Measurements from ENCODE around the gene KRT37. TPM values are rescaled to one million over a fixed set of nuclear protein-coding genes. Genes with fewer than 3 reads are reported as not detected.

KRT37 gene
- total RNA-seq, 1 experiment from 2014 or later, result not detected

DNA sequence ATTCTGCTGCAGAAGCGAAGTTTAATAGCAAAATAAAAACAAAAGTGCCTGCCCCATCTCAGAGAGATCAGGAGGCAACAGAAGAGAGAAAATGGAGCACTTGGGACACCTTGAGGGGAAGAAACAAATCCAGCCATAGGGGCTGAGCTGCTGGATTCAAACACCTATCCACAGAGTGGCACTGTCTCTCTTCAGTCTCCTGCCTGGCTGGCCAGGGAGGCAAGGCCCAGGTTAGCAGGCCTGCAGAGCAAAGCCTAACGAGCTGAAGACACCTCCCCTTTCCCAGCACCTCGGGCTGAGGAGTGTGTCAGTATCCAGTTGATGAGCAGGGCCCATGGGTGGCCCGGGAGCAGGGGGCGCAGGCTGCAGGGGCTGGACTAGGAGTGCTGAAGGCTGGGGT is 18.2 kb downstream of the KRT37 start:
- Histone ChIP-seq H3K27ac (ENCODE audit: low read length) (peak overlapping the region; percentile 13; the same call in 1 of the 2 replicates), H3K4me3 (ENCODE audit: low read depth in 2 of 2, low read length in 2 of 2) (no peak overlapping the region), H3K9me3 (ENCODE audit: control insufficient read depth, insufficient read depth, low read depth, low read length) (no peaks in the 10 kb centered on the region), H3K4me1 (ENCODE audit: control insufficient read depth, insufficient read depth, low read length) (peaks cover 13% of the 10 kb centered on the region), H3K36me3 (ENCODE audit: control insufficient read depth, insufficient read depth, low read length) (no peaks in the 10 kb centered on the region), H3K27me3 (ENCODE audit: control insufficient read depth, insufficient read depth, low read length) (no peaks in the 10 kb centered on the region)
- DNase-seq (ENCODE audit: low read depth, low spot score) (no peak), ATAC-seq (peak; percentile 89)
- ChIA-PET POLR2A (no interaction called here), CTCF (interaction anchor here (0.9 to 1.8 kb wide), 3 partner anchors 11 to 143 kb away, joined by 3 to 10 read pairs (median 4); no protein-coding TSS in a partner anchor)
- BruUV-seq (replicated peaks), result no TSS peak
- TF ChIP-seq, protein P1, sequence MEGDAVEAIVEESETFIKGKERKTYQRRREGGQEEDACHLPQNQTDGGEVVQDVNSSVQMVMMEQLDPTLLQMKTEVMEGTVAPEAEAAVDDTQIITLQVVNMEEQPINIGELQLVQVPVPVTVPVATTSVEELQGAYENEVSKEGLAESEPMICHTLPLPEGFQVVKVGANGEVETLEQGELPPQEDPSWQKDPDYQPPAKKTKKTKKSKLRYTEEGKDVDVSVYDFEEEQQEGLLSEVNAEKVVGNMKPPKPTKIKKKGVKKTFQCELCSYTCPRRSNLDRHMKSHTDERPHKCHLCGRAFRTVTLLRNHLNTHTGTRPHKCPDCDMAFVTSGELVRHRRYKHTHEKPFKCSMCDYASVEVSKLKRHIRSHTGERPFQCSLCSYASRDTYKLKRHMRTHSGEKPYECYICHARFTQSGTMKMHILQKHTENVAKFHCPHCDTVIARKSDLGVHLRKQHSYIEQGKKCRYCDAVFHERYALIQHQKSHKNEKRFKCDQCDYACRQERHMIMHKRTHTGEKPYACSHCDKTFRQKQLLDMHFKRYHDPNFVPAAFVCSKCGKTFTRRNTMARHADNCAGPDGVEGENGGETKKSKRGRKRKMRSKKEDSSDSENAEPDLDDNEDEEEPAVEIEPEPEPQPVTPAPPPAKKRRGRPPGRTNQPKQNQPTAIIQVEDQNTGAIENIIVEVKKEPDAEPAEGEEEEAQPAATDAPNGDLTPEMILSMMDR (IDR thresholded peaks at IDR 0.05), result peak; percentile 57
- TF ChIP-seq TCF7L2 (IDR thresholded peaks at IDR 0.05; ENCODE audit: low read depth, low read length), result no peak
- TF ChIP-seq, protein P2, sequence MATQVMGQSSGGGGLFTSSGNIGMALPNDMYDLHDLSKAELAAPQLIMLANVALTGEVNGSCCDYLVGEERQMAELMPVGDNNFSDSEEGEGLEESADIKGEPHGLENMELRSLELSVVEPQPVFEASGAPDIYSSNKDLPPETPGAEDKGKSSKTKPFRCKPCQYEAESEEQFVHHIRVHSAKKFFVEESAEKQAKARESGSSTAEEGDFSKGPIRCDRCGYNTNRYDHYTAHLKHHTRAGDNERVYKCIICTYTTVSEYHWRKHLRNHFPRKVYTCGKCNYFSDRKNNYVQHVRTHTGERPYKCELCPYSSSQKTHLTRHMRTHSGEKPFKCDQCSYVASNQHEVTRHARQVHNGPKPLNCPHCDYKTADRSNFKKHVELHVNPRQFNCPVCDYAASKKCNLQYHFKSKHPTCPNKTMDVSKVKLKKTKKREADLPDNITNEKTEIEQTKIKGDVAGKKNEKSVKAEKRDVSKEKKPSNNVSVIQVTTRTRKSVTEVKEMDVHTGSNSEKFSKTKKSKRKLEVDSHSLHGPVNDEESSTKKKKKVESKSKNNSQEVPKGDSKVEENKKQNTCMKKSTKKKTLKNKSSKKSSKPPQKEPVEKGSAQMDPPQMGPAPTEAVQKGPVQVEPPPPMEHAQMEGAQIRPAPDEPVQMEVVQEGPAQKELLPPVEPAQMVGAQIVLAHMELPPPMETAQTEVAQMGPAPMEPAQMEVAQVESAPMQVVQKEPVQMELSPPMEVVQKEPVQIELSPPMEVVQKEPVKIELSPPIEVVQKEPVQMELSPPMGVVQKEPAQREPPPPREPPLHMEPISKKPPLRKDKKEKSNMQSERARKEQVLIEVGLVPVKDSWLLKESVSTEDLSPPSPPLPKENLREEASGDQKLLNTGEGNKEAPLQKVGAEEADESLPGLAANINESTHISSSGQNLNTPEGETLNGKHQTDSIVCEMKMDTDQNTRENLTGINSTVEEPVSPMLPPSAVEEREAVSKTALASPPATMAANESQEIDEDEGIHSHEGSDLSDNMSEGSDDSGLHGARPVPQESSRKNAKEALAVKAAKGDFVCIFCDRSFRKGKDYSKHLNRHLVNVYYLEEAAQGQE (IDR thresholded peaks at IDR 0.05; ENCODE audit: insufficient read depth in 1 of 2, low read depth in 2 of 2, low read length in 1 of 2), result no peak
- no peak for TF ChIP-seq POLR2AphosphoS5 (IDR thresholded peaks at IDR 0.05; ENCODE audit: low read depth, low read length)
- in situ Hi-C loops (cut with HindIII; ENCODE audit: low pct_unique_long_range_greater_than_20kb, low sequenced_read_pairs), result no loop called here
- intact Hi-C loops (cut with micrococcal nuclease; ENCODE audit: unreplicated experiment), result no loop called here

DNA sequence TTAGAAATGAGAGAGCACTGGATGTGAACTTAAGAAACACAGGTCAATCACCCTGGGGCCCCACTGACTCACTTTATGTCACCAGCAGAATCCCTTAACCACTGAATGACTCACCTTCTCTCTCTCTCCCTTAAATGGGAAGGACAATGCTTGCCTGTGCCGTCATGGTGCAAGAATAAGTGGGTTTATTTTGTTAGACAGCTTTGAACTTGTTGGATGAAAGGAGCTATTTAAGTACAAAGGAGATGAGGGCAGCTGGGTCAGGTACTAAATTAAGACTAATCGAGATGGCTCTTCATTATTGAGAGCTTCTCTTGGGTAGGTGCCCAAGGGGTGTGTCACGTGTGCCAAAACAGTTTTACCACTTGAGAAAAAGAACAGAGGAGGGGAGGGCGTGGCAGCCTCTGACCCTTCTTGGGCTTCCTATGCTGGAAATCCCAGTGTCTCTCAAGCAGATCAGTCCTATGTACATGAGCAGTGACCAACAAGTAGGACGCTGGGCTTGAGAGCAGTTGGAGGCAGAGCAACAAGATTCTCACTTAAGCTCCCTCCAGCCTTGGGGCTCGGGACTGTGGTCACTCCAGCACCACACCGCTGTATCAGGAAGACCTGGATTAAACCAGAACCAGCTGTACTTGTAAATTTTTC is 20.2 kb downstream of the KRT37 start:
- in situ Hi-C loops (cut with HindIII; ENCODE audit: low pct_unique_long_range_greater_than_20kb, low sequenced_read_pairs) (no loop called here), intact Hi-C loops (cut with micrococcal nuclease; ENCODE audit: unreplicated experiment) (no loop called here)
- Histone ChIP-seq H3K27me3 (ENCODE audit: control insufficient read depth, insufficient read depth, low read length) (no peaks in the 10 kb centered on the region), H3K4me1 (ENCODE audit: control insufficient read depth, insufficient read depth, low read length) (peaks cover 13% of the 10 kb centered on the region), H3K9me3 (ENCODE audit: control insufficient read depth, insufficient read depth, low read depth, low read length) (no peaks in the 10 kb centered on the region), H3K27ac (ENCODE audit: low read length) (peak overlapping the region; percentile 13; the same call in 1 of the 2 replicates), H3K4me3 (ENCODE audit: low read depth in 2 of 2, low read length in 2 of 2) (no peak overlapping the region), H3K36me3 (ENCODE audit: control insufficient read depth, insufficient read depth, low read length) (no peaks in the 10 kb centered on the region)
- ChIA-PET POLR2A (no interaction called here), CTCF (interaction anchor here (1.4 to 1.9 kb wide), 2 partner anchors 115 to 145 kb away, joined by 3 to 6 read pairs; partner anchors contain the start of gene KRT15)
- BruUV-seq (replicated peaks), result no TSS peak
- TF ChIP-seq POLR2AphosphoS5 (IDR thresholded peaks at IDR 0.05; ENCODE audit: low read depth, low read length), result no peak
- TF ChIP-seq, protein P1 (IDR thresholded peaks at IDR 0.05), result no peak
- no peak for TF ChIP-seq SIN3A (IDR thresholded peaks at IDR 0.05; ENCODE audit: borderline replicate concordance, insufficient read depth, low read depth, low read length)
- TF ChIP-seq TCF7L2 (IDR thresholded peaks at IDR 0.05; ENCODE audit: low read depth, low read length), result no peak
- TF ChIP-seq, protein P2 (IDR thresholded peaks at IDR 0.05; ENCODE audit: insufficient read depth in 1 of 2, low read depth in 2 of 2, low read length in 1 of 2), result no peak
- DNase-seq (ENCODE audit: low read depth, low spot score), result peak; percentile 60
- ATAC-seq, result peak; percentile 77
